HEK293 (cell line): Measurements from ENCODE around the gene PXMP2.
A peak's percentile ranks its signal among the peaks of the same experiment; 100 is the strongest.

Experiments
- EGR2 ChIP-seq: fragments of 450-650 bp; formaldehyde crosslinking; IDR thresholded peaks from 2 replicates; pipeline ENCODE4 v1.5.1; 2016; ENCODE audit warnings: low read depth, missing biosample characterization, missing genetic modification characterization
- GLI4 ChIP-seq: fragments of 450-650 bp; formaldehyde crosslinking; IDR thresholded peaks from 2 replicates; pipeline ENCODE4 v1.5.1; 2016; ENCODE audit warnings: missing biosample characterization, missing genetic modification characterization
- HOXA7 ChIP-seq: sonication (generic); formaldehyde crosslinking; IDR thresholded peaks from 2 replicates; pipeline ENCODE4 v1.8.1; 2022; ENCODE audit warnings: missing genetic modification reagents, borderline replicate concordance
- KLF16 ChIP-seq: fragments of 450-650 bp; formaldehyde crosslinking; IDR thresholded peaks from 2 replicates; pipeline ENCODE4 v1.5.1; 2017; ENCODE audit warnings: missing biosample characterization, missing genetic modification characterization
- KLF9 ChIP-seq: fragments of 450-650 bp; formaldehyde crosslinking; IDR thresholded peaks from 2 replicates; pipeline ENCODE4 v1.5.1; 2016; ENCODE audit warnings: missing biosample characterization, missing genetic modification characterization, low read depth
- PRDM1 ChIP-seq: fragments of 450-650 bp; formaldehyde crosslinking; IDR thresholded peaks from 2 replicates; pipeline ENCODE4; 2016; ENCODE audit warnings: missing biosample characterization, missing genetic modification characterization
- REST ChIP-seq: fragments of 450-650 bp; formaldehyde crosslinking; IDR thresholded peaks from 2 replicates; pipeline ENCODE4 v1.5.1; 2016; ENCODE audit warnings: missing biosample characterization, missing genetic modification characterization
- SCRT1 ChIP-seq: fragments of 450-650 bp; formaldehyde crosslinking; IDR thresholded peaks from 2 replicates; pipeline ENCODE4 v1.5.1; 2016; ENCODE audit warnings: missing biosample characterization, missing genetic modification characterization, borderline replicate concordance
- SP2 ChIP-seq: fragments of 450-650 bp; formaldehyde crosslinking; IDR thresholded peaks from 2 replicates; pipeline ENCODE4 v1.5.1; 2016; ENCODE audit warnings: missing biosample characterization, missing genetic modification characterization
- ZBTB11 ChIP-seq: fragments of 450-650 bp; formaldehyde crosslinking; conservative IDR thresholded peaks from 2 replicates; pipeline ENCODE4 v1.5.1; 2016; ENCODE audit warnings: low read depth, missing biosample characterization, missing genetic modification characterization
- ZBTB48 ChIP-seq: fragments of 450-650 bp; formaldehyde crosslinking; IDR thresholded peaks from 2 replicates; pipeline ENCODE4 v1.5.1; 2016; ENCODE audit warnings: missing biosample characterization, missing genetic modification characterization
- ZBTB6 ChIP-seq: fragments of 450-650 bp; formaldehyde crosslinking; IDR thresholded peaks from 2 replicates; pipeline ENCODE4 v1.5.1; 2017; ENCODE audit warnings: missing biosample characterization, missing genetic modification characterization
- ZEB2 ChIP-seq: fragments of 450-650 bp; formaldehyde crosslinking; IDR thresholded peaks from 2 replicates; pipeline ENCODE4 v1.5.1; 2016; ENCODE audit warnings: missing biosample characterization, missing genetic modification characterization
- ZNF133 ChIP-seq: fragments of 450-650 bp; formaldehyde crosslinking; IDR thresholded peaks from 2 replicates; pipeline ENCODE4 v1.5.1; 2016; ENCODE audit warnings: missing biosample characterization, missing genetic modification characterization
- ZNF184 ChIP-seq: fragments of 450-650 bp; IDR thresholded peaks from 2 replicates; pipeline ENCODE4 v1.5.1; 2018; ENCODE audit warnings: missing biosample characterization, mild to moderate bottlenecking, missing genetic modification characterization
- ZNF19 ChIP-seq: fragments of 450-650 bp; formaldehyde crosslinking; IDR thresholded peaks from 2 replicates; pipeline ENCODE4; 2016; ENCODE audit warnings: missing biosample characterization, missing genetic modification characterization, low read depth
- ZNF274 ChIP-seq, 2 experiments: fragments of 200-500 bp in 1 of 2; fragments of 450-650 bp in 1 of 2; sonication (Bioruptor generic) in 1 of 2; formaldehyde crosslinking in 1 of 2; IDR thresholded peaks; 2 replicates each; pipeline versions ENCODE4 v1.5.1 to v1.6.1; 2014 to 2016; ENCODE audit warnings: borderline replicate concordance in 1 of 2, inconsistent platforms in 1 of 2, low read length in 1 of 2, missing biosample characterization in 1 of 2, missing genetic modification characterization in 1 of 2
- ZNF280C ChIP-seq: fragments of 450-650 bp; formaldehyde crosslinking; IDR thresholded peaks from 2 replicates; pipeline ENCODE4 v1.5.1; 2016; ENCODE audit warnings: missing biosample characterization, missing genetic modification characterization
- ZNF302 ChIP-seq: fragments of 450-650 bp; formaldehyde crosslinking; IDR thresholded peaks from 2 replicates; pipeline ENCODE4 v1.5.1; 2016; ENCODE audit warnings: missing biosample characterization, missing genetic modification characterization, low read depth
- ZNF423 ChIP-seq: fragments of 450-650 bp; formaldehyde crosslinking; IDR thresholded peaks from 2 replicates; pipeline ENCODE4 v1.5.1; 2016; ENCODE audit warnings: missing biosample characterization, missing genetic modification characterization
- ZNF48 ChIP-seq: fragments of 450-650 bp; formaldehyde crosslinking; IDR thresholded peaks from 2 replicates; pipeline ENCODE4 v1.5.1; 2016; ENCODE audit warnings: missing biosample characterization, missing genetic modification characterization
- ZNF521 ChIP-seq: fragments of 450-650 bp; formaldehyde crosslinking; IDR thresholded peaks from 2 replicates; pipeline ENCODE4 v1.5.1; 2017; ENCODE audit warnings: missing biosample characterization, mild to moderate bottlenecking, missing genetic modification characterization
- ZNF548 ChIP-seq: fragments of 450-650 bp; formaldehyde crosslinking; IDR thresholded peaks from 2 replicates; pipeline ENCODE4 v1.5.1; 2016; ENCODE audit warnings: missing biosample characterization, missing genetic modification characterization
- ZNF549 ChIP-seq: fragments of 450-650 bp; IDR thresholded peaks from 2 replicates; pipeline ENCODE4 v1.5.1; 2018; ENCODE audit warnings: missing biosample characterization, missing genetic modification characterization, mild to moderate bottlenecking, inconsistent platforms, moderate library complexity
- ZNF560 ChIP-seq: fragments of 450-650 bp; formaldehyde crosslinking; IDR thresholded peaks from 2 replicates; pipeline ENCODE4 v1.5.1; 2017; ENCODE audit warnings: missing biosample characterization, missing genetic modification characterization, borderline replicate concordance
- ZNF76 ChIP-seq: fragments of 450-650 bp; formaldehyde crosslinking; IDR thresholded peaks from 2 replicates; pipeline ENCODE4; 2016; ENCODE audit warnings: low read depth, missing biosample characterization, missing genetic modification characterization, borderline replicate concordance
- TF ChIP-seq, protein P1 (sequence below): fragments of 450-650 bp; formaldehyde crosslinking; IDR thresholded peaks from 2 replicates; pipeline ENCODE4 v1.5.1; 2017; ENCODE audit warnings: missing biosample characterization, missing genetic modification characterization

PXMP2 gene

DNA sequence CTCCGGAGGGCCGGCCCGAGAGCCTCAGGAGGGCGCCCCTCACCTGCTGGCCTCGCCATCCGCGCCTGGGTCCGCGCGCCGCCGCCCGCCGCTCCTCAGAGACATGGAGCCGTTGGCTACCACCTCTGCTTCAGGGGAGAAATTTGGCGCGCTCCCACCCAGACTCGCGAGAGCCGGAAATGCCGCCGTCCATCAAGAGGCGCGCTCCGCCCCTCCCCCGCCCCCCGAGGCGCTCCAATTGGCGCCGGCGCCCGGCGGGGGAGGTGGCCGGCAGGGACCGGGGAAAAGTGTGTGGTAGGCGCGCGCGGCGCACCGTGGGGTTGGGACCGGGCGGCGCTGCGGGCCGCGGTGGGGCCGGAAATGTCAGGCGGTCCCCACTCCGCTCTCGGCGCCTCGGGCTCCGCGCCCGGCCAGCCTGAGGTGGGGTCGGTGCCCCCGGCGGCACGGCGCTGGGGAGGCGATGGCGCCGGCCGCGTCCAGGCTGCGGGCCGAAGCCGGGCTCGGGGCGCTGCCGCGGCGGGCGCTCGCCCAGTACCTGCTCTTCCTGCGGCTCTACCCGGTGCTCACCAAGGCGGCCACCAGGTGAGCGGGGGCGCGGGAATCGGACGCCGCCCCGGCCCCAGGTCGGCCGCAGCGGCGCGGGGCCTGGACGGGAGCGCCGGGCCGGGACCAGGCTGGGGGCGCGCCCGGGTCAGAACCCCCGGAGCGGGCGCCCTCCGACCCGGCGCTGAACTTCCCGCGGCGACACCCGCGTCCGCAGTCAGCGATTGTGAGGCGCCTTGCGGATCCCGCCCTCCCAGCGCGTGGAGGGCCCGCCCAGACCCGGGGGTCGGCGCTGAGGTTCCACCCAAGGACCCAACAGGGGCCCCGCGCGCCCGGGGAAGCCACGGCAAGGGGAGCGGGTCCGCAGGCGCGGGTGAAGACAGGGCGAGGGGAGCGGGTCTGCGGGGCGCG, at the start of gene PXMP2, which contains the start of gene POLE (continued):
- TF ChIP-seq ZNF280C (no peak), GLI4 (tag by site-specific recombination) (no peak), SCRT1 (tag by site-specific recombination) (no peak), ZNF19 (tag by site-specific recombination) (no peak), REST (tag by site-specific recombination) (no peak), EGR2 (tag by site-specific recombination) (peak; percentile 57), ZNF274 (IDR thresholded peaks at IDR 0.05; ENCODE audit: low read length) (no peak), ZNF274 (tag by site-specific recombination; IDR thresholded peaks at IDR 0.05; ENCODE audit: borderline replicate concordance) (no peak), ZEB2 (tag by site-specific recombination) (peak; percentile 52; the same call in 1 of the 2 replicates), ZNF521 (tag by site-specific recombination) (no peak), PRDM1 (tag by site-specific recombination) (no peak), HOXA7 (CRISPR knock-in tag) (no peak), ZNF549 (tag by site-specific recombination) (no peak), ZNF133 (tag by site-specific recombination) (no peak), ZBTB11 (tag by site-specific recombination) (peak; percentile 38), ZBTB6 (peak; percentile 89), ZNF48 (tag by site-specific recombination) (no peak), KLF9 (tag by site-specific recombination) (peak; percentile 70; the same call in 1 of the 2 replicates), ZBTB48 (tag by site-specific recombination) (peak; percentile 100), ZNF560 (tag by site-specific recombination) (no peak), KLF16 (tag by site-specific recombination) (peak; percentile 91), SP2 (tag by site-specific recombination) (peak; percentile 82), ZNF423 (tag by site-specific recombination) (peak; percentile 37; the same call in 1 of the 2 replicates), ZNF184 (tag by site-specific recombination) (0 out of 2 replicates have a peak, but pooled peaks have one; percentile 64), ZNF548 (no peak), ZNF302 (tag by site-specific recombination) (no peak), ZNF76 (tag by site-specific recombination) (0 out of 2 replicates have a peak, but pooled peaks have one; percentile 45)
- TF ChIP-seq, protein P1, sequence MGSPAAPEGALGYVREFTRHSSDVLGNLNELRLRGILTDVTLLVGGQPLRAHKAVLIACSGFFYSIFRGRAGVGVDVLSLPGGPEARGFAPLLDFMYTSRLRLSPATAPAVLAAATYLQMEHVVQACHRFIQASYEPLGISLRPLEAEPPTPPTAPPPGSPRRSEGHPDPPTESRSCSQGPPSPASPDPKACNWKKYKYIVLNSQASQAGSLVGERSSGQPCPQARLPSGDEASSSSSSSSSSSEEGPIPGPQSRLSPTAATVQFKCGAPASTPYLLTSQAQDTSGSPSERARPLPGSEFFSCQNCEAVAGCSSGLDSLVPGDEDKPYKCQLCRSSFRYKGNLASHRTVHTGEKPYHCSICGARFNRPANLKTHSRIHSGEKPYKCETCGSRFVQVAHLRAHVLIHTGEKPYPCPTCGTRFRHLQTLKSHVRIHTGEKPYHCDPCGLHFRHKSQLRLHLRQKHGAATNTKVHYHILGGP (tag by site-specific recombination), result no peak
